GM18502 (cell line): ENCODE measurements around the gene SERPIND1.
"Not testable (repeated sequence)": the region's sequence is repeated elsewhere in the genome, so short reads cannot be mapped to it uniquely, and the experiment has no call there.

Experiments
- ATAC-seq: cut with Tn5 transposase; IDR thresholded peaks from one replicate; pipeline ENCODE4 v1.9.1; 2021; ENCODE audit warnings: mild to moderate bottlenecking; ENCODE audit not compliant: unreplicated experiment, poor library complexity

Gene SERPIND1

DNA sequence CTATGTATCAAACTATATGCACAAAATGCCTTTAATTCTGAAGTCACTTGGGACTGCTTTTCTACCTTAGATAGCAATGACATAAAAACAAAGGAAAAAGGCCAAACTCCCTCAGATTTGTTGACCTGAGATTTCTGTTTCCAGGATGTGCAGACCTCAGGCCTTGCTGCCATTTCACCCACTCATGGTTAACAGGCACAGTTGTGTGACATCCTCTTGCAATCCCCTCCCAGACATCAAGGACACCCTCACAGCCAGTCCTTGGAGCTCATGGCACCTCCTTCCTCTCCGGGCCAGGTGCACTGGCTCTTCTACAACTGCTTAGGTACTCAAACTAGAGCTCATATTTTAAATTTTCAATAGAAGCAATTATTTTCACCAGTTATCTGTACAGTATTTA lies 37.3 kb downstream of the SERPIND1 start:
- no peak for ATAC-seq

DNA sequence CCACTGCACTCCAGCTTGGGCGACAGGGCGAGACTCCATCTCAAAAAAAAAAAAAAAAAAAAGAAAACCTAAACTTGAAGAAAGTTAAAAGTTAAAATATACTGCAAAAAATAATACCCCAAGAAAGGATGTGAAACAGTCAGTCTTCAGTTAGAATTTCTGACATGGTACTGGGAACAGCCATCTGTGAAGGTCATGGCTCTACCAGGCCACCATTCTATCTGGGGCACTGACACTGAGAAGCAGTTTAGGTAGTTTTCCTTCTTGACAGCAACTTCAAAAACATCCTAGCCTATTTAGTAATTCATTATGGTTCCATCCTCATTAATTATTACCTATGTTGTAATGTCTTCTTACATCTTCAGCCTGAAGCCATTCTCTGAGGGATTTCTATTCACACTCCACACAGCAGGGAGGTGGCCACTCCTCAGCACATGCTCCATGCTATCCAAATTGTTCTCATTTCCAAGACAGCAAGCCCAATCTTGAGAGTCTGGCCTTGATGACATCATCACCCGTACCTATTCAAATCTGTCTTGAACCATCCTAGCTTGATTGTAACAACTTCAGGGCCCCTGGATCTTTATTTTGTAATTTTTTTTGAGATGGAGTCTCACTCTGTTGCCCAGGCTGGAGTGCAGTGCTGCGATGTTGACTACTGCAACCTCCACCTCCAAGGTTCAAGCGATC lies 38.2 kb downstream of the SERPIND1 start:
- no peak for ATAC-seq

DNA sequence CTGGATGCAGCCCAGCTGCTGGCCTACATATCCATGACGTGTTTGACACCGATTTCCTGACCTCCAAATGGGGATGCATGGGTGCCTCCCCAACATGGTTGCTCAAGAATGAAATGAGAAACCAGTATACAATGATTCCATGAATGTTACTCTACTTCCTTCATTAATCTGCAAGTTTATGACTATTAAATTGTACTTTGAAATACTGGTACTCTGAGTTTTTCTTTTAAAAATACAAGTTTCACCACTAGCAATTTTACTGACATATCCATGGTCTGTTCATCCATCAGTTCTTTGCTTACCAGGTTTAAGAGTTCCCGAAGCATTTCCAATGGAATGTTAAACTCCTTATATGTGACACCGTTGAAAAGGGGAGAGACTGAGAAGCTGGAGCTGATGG lies 39.1 kb downstream of the SERPIND1 start:
- ATAC-seq, result no peak

DNA sequence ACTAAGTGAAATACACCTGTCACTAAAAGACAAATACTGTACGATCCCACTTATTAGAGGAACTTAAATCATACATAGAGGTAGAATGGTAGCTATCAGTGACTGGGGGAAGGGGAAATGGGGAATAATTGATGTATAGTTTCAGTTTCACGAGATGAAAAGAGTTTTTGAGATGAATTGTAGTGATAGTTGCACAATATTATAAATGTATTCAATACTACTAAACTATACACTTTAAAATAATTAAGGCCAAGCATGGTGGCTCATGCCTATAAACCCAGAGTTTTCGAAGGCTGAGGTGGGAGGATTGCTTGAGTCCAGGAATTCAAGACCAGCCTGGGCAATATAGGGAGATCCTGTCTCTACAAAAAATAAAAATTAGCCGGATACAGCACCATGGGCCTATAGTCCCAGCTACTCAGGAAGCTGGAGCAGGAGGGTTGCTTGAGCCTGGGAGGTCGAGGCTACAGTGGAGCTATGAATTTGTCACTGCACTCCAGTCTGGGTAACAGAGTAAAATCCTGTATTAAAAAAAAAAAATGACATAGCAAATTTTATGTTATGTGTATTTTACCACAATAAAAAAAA lies 40.4 kb downstream of the SERPIND1 start:
- ATAC-seq, result no peak

DNA sequence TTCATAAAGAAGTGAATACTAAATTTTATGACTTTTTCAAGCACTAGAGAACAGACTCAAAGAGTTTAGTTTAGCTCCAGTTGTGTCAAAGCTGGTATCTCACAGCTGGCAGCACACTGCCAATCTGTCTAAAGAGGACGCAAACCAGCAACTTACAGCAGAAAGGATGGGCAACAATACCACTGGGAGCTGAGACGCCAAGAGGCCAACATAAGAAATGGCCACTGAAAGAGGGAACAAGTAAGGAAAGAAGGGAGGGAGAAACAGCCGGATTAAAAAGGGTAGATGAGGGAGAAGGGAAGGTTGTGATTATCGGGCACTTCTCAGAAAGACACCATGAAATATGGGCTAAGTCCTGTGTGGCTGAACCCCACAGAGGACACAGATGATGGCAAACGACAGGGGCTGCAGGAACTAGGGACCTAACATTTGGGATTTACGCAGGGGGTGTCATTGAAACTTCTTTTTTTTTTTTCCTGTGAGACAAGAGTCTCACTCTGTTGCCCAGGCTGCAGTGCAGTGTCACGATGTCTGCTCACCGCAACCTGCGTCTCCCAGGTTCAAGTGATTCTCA lies 41.7 kb downstream of the SERPIND1 start:
- no peak for ATAC-seq

DNA sequence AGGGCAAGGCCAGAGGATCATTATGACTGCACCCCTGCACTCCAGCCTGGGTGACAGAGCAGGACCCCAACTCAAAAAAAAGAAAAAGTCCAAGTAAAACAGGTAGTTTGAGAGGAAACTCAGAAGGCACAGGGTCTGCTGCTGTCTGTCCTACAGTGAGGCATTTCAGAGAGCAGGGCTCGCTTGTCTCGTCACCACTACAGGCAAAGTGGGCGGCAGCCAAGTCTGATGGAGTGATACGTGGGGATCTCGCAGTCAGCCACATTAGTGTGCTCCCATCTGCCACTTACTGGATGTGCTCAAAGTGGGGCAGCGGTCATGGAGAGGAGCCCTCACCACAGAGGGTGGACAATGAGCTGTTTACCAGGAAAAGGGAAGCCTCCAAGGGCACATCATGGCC lies 42.6 kb downstream of the SERPIND1 start:
- ATAC-seq, result no peak

DNA sequence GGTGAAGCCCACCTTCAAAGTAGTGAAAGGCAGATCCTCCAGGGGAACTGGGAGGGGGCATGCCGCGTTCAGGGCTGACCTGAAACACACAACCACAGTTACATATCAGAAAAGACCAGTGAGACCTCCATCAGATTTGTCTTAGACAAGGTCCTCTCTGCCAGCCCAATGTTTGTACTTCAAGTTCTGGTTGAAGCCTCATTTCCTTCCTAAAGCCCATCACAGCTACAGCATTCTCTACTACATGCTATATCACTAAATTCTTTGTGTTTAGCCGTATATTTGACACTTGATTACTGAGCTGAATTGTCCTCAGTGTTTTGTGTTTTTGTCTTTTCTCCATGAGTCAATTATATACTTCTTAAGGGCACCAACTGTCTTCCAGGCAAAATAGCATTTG lies 44.6 kb downstream of the SERPIND1 start:
- no peak for ATAC-seq

- no peak for ATAC-seq
Observed at GRCh38 chr22:20819471-20819870, 45.6 kb downstream of the SERPIND1 start.

DNA sequence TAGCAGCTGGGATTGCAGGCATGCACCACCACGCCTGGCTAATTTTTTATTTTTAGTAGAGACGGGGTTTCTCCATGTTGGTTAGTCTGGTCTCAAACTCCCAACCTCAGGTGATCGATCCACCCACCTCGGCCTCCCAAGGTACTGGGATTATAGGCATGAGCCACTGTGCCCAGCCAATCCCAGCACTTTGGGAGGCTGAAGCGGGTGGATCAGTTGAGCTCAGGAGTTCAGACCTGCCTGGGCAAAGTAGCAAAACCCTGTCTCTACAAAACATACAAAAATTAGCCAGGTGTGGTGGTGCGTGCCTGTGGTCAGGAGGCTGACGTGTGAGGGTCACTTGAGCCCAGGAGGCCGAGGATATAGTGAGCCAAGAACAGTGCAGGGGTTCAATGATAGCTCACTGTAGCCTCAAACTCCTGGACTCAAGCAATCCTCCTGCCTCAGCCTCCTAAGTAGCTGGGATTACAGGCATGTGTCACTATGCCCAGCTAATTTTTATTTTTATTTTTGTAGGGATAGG lies 47.9 kb downstream of the SERPIND1 start:
- not testable (repeated sequence) for ATAC-seq

GRCh38 chr22:20822240-20822639 lies 48.3 kb downstream of the SERPIND1 start:
- no peak for ATAC-seq

DNA sequence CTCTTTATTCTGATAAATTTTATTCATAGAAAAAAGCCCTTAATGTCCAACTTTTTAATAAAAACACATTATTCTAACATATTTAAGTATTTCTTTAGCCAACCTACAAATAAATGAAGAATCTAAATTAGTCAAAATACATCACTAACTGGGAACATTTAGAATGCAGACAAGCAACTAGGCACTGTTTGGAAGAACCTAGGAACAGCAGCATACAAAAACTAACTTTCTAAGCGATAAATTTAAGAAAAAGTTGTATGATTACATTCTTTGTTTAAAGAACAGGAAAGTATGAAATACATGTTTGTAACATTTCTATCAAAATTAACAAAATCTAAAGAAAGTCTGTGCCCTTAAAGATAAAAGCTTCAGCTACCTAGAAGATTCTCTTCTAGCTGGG lies 49.4 kb downstream of the SERPIND1 start:
- no peak for ATAC-seq

GRCh38 chr22:20825216-20825615 lies 51.3 kb downstream of the SERPIND1 start:
- not testable (repeated sequence) for ATAC-seq

- no peak for ATAC-seq
Observed at GRCh38 chr22:20825624-20826023, 51.7 kb downstream of the SERPIND1 start.

DNA sequence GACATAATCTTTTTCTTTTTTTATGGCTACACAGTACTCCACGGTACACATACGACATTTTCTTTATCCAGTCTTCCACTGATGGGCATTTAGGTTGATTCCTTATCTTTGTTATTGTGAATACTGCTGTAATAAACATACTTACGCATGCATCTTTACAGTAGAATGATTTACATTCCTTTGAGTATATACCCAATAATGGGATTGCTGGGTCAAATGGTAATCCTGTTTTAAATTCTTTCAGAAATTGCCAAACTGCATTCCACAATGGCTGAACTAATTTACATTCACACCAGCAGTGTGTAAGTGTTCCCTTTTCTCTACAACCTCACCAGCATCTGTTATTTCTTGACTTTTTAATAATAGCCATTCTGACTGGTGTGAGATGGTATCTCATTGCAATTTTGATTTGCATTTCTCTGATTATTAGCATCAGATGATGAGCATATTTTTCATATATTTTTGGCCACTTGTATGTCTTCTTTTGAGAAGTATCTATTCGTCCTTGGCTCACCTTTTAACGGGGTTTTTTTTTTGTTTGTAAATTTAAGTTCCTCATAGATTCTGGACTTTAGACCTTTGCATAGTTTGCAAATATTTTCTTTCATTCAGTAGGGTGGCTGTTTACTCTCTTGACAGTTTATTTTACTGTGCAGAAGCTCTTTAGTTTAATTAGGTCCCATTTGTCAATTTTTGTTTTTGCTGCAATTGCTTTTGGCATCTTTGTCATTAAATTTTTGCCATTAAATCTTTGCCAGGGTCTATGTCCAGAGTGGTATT lies 52.6 kb downstream of the SERPIND1 start:
- not testable (repeated sequence) for ATAC-seq

DNA sequence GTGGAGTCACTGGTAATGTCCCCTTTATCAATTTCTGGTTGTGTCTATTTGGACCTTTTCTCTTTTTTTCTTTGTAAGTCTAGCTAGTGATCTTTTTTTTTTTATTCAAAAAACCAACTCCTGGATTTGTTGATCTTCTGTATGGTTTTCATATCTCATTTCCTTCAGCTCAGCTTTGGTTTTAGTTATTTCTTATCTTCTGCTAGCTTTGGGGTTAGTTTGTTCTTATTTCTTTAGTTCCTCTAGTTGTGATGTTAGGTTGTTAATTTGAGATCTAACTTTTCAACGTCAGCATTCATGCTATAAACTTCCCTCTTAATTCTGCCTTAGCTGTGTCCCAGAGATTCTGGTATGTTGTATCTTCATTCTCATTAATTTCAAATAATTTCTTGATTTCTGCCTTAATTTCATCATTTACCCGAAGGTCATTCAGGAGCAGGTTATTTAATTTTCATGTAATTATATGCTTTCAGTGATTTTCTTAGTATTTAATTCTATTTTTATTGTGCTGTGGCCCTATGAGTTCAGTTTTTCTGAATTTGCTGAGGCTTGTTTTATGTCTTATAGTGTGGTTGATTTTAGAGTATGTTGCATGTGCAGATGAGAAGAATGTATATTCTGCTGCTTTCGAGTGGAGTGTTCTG lies 55.7 kb downstream of the SERPIND1 start:
- no peak for ATAC-seq

DNA sequence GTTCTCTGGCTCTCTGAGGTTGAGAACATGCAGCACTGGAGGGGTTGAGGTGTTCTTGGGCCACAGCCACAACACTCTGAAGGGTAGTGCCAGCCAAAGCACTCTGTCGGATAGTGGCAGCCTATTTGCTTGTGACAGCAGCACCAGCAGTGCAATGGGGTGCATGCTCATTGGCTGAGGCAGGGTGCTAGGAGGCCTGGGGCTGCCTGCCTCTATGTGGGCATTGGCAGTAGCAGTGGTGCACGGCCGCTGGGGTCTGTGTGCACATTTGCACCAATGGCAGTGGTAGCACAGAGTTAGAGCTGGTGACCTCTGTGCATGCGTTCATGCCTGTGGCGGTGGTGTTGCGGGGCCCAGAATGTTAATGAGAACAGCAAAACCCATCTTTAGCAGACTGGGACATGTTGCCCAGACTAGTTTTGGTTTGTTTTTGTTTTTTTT lies 59.3 kb downstream of the SERPIND1 start:
- ATAC-seq, result no peak

DNA sequence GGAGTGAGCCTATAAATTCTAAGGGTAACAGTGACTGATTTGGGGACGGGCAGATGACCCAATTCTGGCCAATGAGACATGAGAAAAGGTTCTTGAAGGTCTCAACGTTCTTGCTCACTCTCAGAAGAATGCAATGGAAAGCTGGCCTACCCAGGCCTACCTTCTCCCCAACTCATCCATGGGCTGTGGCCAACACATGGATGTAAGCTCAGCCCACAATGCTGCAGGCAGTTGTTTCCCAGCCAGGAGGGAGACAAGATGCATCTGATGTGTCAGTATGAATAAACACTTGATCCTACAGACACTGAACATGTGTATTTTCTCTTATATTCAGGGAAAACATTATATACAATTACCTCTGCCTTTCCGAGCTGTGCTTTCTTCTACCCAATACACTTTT lies 60.3 kb downstream of the SERPIND1 start:
- no peak for ATAC-seq

- no peak for ATAC-seq
Observed at GRCh38 chr22:20834725-20835124, 60.8 kb downstream of the SERPIND1 start.
